Measurements from ENCODE around the gene STIM2.
"Not testable (repeated sequence)": the region's sequence is repeated elsewhere in the genome, so short reads cannot be mapped to it uniquely, and the experiment has no call there.

Gene STIM2

DNA sequence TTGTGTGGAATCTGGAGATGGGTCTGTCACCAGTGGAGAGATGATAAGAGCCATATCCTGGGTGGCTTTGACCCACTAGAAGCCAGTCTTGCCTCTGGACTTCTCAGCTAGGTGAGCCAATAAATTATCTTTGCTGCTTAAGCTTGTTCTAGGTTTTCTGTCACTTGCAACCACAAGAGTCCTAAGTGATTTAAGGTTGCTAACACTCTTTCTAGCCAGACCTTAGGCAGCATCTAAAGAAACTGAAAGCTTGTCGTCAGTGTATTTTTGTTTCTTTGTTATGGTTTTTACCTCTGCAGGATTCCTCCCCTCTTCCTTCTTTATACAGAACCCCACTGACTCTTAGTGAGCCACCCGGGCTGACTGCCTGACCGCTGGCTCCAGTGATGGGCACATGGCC lies 37.1 kb upstream of the STIM2 start:
- ChIA-PET CTCF (no interaction called here), POLR2A (ENCODE audit: low non-redundant PET) (no interaction called here)
- H3K27ac ChIP-seq = no peak overlapping the region
- TF ChIP-seq, protein P1, sequence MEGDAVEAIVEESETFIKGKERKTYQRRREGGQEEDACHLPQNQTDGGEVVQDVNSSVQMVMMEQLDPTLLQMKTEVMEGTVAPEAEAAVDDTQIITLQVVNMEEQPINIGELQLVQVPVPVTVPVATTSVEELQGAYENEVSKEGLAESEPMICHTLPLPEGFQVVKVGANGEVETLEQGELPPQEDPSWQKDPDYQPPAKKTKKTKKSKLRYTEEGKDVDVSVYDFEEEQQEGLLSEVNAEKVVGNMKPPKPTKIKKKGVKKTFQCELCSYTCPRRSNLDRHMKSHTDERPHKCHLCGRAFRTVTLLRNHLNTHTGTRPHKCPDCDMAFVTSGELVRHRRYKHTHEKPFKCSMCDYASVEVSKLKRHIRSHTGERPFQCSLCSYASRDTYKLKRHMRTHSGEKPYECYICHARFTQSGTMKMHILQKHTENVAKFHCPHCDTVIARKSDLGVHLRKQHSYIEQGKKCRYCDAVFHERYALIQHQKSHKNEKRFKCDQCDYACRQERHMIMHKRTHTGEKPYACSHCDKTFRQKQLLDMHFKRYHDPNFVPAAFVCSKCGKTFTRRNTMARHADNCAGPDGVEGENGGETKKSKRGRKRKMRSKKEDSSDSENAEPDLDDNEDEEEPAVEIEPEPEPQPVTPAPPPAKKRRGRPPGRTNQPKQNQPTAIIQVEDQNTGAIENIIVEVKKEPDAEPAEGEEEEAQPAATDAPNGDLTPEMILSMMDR (conservative IDR thresholded peaks at IDR 0.05; ENCODE audit: low read depth) = no peak
- DNase-seq (ENCODE audit: low spot score) = no peak

GRCh38 chr4:26824667-26825066 lies 36.0 kb upstream of the STIM2 start:
- no peak for DNase-seq (ENCODE audit: low spot score)
- H3K27ac ChIP-seq = no peak overlapping the region
- TF ChIP-seq, protein P1 (conservative IDR thresholded peaks at IDR 0.05; ENCODE audit: low read depth) = no peak
- ChIA-PET CTCF (no interaction called here), POLR2A (ENCODE audit: low non-redundant PET) (no interaction called here)

DNA sequence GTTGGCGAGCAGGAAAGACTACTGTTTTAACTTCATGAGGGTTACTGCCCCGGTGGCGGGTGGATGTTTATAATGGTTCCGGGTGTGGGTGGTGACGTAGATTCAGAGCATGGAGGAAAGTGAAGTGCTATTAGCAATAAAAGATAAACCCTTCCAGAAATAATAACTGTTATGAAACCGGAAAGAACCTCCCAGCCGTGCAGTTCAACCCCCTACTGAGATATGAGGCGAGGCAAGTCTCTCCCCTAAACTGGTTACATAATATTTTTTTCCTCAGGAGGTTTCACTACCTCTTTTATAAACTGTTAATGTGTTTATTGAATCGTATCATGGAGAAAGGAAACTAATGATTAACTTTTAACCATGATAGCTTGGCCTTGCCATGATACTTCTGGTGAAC lies 33.9 kb upstream of the STIM2 start:
- H3K27ac ChIP-seq = no peak overlapping the region
- no peak for DNase-seq (ENCODE audit: low spot score)
- TF ChIP-seq, protein P1 (conservative IDR thresholded peaks at IDR 0.05; ENCODE audit: low read depth) = no peak
- POLR2A ChIA-PET (ENCODE audit: low non-redundant PET) = no interaction called here
- CTCF ChIA-PET = no interaction called here

GRCh38 chr4:26827336-26827735 lies 33.3 kb upstream of the STIM2 start:
- not testable (repeated sequence) for H3K27ac ChIP-seq

DNA sequence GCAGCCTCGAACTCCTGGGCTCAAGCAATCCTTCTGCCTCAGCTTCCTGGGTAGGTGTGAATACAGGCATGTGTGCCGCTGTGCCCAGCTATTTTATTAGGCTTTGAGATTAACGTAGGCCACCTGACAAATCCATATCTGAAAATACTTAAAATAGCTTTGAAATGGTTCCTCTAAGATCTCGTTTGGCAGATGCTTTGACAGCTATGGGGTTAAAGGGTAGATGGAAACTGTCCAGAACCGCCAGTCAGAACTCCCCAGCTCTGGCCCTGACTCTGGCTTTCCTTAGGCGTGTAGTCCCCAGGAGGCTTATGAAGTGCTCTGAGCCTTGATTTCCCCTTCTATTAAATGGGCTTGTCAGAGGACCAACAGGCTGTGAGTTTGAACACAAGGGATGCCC lies 32.8 kb upstream of the STIM2 start:
- ChIA-PET POLR2A (ENCODE audit: low non-redundant PET) (no interaction called here), CTCF (no interaction called here)
- TF ChIP-seq, protein P1 (conservative IDR thresholded peaks at IDR 0.05; ENCODE audit: low read depth) = no peak
- H3K27ac ChIP-seq = no peak overlapping the region
- DNase-seq (ENCODE audit: low spot score) = no peak

More at GRCh38 chr4:26827336-26827735, 33.3 kb upstream of the STIM2 start:
- DNase-seq (ENCODE audit: low spot score); CTCF ChIA-PET; POLR2A ChIA-PET (ENCODE audit: low non-redundant PET): not testable (repeated sequence)

DNA sequence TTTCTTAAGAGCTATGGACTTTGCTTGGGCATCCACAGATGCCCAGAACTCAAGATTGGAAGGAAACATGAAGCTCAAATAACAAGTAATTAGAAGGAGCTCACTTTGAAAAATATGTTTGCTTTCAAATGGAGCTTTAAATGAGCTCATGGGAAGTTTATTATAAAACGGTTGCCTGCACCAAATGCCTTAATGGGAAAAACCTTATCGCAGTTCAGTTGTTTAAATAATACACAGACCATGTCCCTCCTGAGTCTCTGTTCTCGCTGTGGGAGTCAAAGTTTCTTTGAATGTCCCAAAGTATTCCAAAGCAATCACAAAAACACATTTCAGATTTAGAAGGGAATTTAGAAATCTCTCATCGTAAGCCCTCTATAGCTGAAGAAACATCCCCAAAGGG lies 31.6 kb upstream of the STIM2 start:
- CTCF ChIA-PET = no interaction called here
- H3K27ac ChIP-seq = no peak overlapping the region
- DNase-seq (ENCODE audit: low spot score) = no peak
- TF ChIP-seq, protein P1 (conservative IDR thresholded peaks at IDR 0.05; ENCODE audit: low read depth) = no peak
- POLR2A ChIA-PET (ENCODE audit: low non-redundant PET) = no interaction called here

- no peak for DNase-seq (ENCODE audit: low spot score)
- TF ChIP-seq, protein P1 (conservative IDR thresholded peaks at IDR 0.05; ENCODE audit: low read depth) = no peak
- no peak overlapping the region for H3K27ac ChIP-seq
- ChIA-PET POLR2A (ENCODE audit: low non-redundant PET) (no interaction called here), CTCF (no interaction called here)
Measured at GRCh38 chr4:26830033-26830432, 30.6 kb upstream of the STIM2 start.

Data from RWPE1 (cell line).